Ramos (cell line): ENCODE data around the gene FSTL4.

ENCODE experiments used
- in situ Hi-C: fragments of 300-500 bp; cut with MboI; formaldehyde crosslinking; loops from one replicate; pipeline ENCODE4 v1.14.3; 2022; ENCODE audit warnings: low sequenced_read_pairs; ENCODE audit not compliant: unreplicated experiment

Gene FSTL4

DNA sequence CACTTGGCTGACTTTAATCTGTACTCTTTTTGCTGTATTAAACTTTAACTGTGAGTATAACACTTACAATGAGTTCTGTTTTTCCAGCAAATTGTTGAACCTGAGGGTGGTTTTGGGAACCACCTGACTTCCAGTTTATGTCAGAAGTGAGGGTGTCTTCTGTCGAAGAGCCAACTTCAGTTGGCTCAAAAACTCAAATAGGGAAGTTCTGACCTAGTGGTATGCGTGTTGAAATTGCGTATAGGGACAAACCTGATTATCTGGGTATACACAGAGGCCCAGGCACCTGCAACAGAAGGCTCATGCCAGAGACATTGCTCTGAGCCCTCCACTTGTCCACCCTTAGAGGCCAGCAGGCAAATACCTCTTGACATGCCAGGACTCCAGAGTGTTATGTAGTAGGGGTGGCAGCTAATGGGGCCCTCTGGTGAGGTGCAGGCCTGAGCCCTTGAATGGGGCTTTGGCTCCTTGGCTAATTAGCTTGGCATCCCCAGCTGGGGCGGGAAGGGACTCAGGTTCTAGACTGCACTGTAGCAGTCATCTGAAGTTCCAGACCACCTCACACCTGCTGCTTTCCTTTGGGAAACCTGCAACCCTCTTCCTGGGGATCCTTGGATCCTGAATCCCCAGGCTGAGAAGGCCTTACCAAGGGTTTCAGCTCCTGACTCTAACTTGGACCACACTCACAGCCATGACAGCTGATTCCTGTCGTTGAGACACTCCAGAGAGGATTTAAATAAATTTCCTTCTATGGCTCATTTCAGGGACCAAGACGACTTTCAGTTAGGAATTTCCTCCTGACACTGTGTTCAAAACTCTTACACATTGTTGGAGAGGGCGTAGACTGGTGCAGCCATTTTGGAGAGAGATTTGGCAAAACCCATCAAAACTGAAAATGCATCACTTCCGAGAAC is 370.9 kb downstream of the FSTL4 start:
- in situ Hi-C loops, result no loop called here

DNA sequence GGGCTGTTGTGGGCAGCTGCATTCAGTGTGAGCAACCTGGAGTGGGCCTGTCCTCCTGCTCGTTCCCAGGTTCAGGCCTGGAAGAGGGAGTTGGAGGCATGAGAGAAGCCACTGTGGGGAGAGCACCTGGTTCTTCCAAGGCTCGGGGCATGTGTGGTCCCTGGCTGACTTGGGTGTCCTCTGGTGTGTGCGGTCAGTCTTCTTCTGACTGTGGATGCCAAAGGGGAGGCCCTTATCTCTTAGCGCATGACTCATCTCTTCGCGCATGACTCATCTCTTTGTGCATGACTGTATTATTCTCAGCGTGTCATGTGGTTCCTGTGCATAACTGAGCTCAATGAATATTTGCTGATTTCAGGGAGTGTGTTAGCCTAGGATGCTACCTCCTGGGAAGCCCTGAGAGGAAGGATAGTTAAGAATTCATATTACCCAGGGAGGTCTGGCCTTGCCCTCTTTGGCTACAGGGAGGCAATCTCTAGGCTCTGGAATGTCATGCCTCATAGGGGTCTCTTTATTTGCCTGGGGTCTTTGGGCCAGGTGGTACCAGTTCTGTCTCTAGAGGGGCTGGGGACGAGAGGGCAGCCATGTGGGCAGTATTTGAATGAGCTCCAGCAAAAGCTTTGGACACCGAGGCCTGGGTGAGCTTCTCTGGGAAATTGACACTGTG is 371.8 kb downstream of the FSTL4 start:
- in situ Hi-C loops, result no loop called here

DNA sequence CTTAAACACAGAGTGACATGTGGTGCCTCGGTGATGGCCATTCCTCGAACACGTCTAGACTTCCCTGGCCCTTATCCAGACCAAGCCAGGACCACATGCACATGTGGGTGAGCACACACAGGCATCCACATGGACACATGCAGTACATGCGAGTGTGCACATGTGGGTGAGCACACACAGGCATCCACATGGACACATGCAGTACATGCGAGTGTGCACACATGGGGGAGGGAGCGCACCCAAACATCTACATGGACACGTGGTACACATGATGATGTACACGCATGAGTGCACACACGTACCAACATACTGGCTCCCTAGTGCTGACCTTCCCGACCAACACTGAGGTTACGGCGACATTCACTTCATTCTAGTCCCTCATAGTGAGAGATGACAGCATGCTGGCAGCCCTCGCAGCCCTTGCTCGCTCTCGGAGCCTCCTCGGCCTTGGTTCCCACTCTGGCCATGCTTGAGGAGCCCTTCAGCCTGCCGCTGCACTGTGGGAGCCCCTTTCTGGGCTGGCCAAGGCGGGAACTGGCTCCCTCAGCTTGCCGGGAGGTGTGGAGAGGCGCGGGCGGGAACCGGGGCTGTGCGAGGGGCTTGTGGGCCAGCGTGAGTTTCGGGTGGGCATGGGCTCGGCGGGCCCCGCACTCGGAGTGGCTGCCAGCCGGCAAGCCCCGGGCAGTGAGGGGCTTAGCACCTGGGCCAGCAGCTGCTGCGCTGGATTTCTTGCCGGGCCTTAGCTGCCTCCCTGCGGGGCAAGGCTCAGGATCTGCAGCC is 373.7 kb downstream of the FSTL4 start:
- in situ Hi-C loops, result no loop called here

DNA sequence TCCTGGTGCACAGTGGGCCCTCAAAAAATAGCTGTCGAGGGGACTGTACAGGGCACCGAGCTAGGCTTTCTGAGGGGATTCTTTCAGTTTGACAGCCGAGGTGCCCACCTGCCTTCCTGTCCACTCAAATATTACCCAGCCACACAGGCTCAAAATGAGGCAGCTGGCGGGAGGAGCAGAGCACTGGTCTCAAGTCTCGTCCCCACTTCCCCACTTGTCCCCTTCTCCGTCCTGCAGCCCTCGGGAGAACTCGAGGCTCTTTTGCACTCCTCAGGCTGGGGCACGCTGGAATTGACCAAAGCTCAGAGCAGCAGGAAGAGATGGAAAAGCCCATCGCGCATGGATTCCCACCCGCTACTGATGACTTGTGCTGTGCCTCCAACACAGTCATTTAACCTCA is 375.4 kb downstream of the FSTL4 start:
- in situ Hi-C loops, result no loop called here

DNA sequence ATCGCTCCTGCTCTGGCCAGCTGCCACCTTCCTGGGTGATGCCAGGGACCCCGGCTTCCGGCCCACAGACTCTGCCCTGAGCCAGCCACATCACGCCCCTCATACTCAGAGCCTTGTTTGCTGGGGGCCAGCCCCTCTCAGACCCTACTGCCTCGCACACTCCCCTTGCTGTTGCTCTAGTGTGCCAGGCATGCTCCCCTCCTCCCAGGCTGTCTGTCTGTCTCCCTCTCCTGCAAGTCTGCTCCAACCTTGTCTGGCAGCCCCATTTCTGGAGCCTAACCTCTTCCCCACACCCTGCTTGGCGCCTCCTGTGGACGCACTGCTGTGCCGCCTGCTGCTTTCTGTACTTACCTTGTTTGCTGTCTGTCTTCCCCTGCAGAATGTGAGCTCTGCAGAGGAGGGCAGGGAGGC is 375.8 kb downstream of the FSTL4 start:
- in situ Hi-C loops, result no loop called here

DNA sequence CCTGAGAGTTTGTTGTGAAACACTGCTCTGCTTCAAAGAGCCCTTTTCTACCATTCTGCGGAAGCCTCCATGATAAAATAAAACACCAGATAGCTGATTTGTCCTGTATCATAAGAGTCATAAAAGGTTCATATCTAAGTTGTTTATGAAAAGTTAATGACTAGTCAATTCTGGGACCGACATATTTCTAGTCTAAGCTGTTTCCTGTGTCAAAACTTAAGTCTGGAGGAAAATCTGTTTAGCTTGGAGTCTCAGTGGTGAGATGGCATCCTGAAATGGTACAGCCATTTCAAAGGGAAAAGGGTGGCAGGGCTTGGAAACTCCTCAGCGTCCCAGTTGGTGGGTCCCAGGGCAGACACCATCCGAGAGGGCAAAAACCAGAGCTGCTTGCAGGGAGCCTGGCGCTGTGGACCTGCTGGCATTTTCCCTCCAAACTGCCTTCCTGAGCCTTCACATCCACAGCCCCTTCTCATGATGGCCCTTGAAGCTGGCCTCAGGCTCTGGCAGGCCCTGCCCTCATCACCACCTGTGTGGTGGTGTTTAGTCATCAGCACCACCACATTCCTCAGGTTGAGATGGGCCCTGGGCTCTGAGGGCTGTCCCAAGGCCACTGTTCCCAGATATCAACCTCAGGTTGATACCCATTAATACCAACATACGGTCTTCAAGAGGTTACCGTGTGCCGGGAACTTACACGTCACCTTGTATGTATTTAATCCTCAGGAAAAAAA is 376.5 kb downstream of the FSTL4 start:
- in situ Hi-C loops, result no loop called here

DNA sequence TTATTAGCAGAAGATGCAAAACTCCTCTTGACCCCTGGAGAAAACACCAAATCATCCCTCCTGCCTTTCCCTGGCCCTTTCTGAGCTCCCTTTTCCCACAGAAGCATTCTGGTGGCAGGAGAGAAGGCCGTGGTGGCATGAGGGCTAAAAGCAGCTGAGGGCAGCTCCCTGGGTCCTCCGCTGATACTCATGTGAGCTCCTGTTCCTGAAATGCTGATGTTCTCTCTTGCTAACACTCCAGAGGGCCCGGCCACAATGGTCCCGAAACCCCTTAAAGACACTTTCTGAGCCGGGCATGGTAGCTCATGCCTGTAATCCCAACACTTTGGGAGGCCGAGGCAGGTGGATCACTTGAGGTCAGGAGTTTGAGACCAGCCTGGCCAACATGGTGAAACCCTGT is 377.4 kb downstream of the FSTL4 start:
- in situ Hi-C loops, result no loop called here

DNA sequence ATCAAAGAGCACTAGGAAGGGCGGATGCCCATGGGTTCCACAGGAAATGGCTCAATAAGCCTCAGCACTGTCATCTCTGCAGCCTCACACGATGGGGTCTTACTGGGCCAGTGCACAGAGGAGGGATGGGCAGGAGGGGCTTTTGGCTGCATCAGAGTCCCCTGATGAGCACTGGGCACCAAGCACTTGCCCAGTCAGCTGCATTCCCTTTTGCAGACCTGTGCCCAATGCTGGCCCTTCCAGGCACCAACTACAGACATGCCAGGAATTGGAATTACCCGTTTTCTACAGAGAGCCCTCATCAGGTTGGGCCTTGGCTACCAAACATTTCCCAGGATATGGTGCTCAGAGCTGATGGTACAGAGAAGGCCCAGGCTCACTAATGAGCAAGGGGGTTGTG is 378.1 kb downstream of the FSTL4 start:
- in situ Hi-C loops, result no loop called here

DNA sequence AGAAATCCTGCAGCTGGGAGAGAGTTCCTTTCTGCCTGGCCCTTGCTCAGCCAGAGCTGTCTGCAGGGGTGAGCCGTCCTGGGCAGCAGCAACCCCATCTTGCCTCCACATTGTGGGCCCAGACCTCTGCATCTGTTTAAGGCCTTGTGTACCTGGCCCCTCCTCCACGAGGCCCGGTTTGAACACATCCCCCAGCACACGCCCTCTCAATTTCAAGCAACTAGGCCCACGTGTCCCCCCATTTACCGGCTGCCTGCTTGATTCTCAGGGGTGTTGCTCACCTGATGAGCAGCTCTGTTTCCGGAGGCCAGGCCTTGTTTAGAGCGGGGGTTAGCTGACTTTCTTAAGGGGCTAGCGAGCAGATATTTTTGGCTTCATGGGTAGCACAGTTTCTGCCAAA is 378.7 kb downstream of the FSTL4 start:
- in situ Hi-C loops, result no loop called here

DNA sequence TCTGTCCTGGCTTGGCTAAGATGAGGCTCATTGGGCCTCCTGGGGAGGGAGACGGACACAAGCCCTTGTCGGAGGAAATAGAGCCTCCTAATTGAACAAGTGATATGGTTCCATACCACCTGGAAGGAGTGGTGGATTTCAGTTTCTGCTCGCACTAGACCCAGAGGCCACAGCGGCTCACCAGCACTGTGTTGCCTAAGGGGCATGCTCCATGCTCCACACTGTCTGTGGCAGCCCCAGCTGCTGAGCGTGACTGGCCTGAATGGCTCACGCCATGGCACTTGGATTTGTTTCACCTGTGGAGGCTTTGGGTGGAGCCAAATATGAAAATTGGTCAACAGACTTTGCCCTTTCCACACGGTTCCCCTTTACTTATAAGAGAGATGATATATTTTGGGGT is 379.4 kb downstream of the FSTL4 start:
- in situ Hi-C loops, result no loop called here

DNA sequence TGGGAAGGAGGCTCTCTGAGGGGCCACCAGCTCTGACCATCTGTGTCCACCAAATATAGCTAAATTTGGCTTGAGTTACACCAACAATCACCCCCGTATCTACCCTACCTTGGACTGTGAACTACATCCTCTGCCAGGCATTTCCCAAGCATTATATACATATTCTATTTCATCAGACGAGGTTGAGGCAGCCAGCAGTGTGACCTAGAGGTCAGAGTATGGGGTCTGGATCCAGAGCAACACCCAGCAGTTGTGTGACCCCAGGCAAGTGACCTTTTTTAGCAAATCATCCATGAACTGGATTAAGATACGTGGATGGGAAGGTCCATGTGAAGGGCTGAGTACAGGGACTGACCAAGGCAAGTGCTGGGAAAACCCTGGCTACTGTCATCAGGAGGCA is 379.9 kb downstream of the FSTL4 start:
- in situ Hi-C loops, result no loop called here

DNA sequence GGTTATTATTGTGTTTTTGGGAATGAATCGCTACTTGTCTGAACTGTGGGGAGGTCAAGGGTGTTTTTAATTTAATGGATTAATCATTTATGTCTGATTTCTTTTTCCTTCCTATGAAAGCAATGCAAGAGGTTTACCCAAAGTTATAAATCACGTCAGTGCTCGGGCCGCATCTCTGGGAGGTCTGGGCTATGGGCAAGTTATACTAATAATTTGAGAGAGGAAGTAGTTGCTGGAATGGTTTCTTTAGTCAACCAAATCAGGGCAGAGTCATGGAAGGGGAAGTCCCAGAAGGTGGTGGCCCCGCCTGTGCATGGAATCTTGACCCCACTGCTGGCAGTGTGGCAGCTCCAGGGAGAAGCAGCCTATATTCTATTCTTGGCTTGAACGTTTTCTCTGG is 380.3 kb downstream of the FSTL4 start:
- in situ Hi-C loops, result no loop called here

DNA sequence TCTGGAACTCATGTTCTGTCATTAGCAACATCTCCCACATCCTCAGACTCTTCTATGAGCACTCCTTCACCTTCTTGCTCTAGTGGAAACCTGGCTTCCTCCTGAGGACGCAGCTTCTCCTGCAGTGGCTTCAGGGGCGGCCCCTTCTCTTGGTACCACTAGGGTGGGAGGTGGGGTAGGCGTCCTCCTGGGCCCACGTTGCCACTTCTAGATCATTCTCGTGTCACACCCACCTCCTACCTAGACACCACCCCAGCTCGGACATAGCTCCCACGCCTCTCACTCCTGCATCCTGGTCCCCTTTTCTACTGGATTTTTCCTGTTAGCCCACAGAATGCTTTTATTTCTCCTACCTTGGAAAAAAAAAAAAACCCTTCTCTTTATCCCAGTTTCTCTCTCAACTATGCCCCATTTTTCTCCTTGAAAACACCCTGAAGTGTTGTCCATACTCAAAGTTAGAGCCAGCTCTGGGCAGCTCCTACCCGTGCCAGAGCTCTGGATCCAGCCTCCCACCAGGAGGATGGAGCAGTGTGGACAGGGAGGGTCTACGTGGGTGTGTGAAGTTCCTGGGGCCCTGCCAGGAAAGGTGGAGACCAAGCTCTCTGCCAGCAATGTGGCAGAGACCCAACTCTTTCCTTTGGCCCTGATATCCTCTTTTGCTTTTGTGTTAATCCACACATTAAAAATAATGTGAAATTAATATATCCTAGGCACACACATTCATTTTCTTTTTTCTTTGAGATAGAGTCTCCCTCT is 381.3 kb downstream of the FSTL4 start:
- in situ Hi-C loops, result no loop called here

DNA sequence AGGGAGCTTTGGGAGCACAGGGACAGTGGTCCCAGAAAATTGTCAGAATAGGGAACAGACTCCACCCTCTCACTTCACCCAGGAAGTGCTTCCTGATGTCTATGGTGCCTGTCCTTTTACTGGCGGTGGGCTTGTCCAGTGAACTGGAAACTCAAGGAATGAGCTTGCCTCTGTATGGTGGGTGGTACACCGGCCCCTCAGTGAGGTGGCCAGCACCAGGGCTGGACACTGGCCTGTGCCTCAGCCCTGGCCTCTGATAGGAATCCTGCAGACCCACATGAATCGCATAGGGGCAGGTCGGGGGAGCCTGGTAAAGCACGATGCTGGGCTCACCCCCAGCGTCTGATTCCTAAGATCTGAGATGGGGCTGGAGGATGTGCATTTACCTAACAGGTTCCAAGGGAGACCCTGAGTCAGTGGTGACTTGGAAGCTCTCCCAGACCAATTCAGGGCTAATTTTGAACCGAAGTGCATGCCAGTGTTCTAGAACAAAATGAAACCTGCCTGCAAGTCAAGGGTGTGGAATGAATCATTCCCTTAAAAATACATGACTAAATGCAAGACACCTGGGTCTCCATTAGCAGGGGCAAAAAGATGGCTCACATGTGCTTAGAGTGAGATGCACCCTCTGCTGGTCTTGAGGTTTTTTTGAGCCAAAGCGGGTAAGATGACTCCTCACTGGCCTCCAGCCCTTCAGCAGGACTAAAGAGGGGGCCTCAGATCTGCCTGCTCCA is 382.2 kb downstream of the FSTL4 start:
- in situ Hi-C loops, result no loop called here

DNA sequence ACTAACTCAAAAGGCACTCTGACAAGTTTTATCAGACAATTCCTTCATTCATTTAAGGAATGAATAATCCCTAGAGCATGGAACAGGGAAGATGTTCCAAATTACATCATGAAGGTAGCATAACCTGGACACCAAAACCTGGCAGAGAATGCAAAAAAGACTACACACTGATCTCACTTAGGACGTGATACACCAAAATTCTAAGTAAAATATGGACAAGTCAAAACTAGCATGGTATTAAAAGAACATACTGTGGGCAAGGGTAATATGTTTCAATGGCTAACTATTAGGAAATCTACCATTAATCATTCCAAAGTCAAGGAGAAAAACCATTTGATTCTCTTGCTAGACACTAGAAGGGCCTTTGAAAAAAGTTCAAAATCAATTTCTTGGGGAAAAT is 384.0 kb downstream of the FSTL4 start:
- in situ Hi-C loops, result no loop called here

DNA sequence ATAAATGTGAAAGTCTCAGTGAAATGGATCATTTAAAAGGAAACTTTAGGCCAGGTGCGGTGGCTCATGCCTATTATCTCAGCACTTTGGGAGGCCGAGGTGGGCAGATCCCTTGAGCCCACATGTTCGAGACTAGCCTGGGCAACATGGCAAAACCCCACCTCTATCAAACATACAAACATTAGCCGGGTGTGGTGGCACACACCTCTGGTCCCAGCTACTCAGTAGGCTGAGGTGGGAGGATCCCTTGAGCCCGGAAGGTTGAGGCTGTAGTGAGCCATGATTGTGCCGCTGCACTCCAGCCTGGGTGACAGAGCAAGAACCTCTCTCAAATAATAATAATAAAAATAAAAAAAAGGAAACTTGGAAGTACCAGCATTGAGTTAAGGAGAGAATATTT is 384.4 kb downstream of the FSTL4 start:
- in situ Hi-C loops, result no loop called here

DNA sequence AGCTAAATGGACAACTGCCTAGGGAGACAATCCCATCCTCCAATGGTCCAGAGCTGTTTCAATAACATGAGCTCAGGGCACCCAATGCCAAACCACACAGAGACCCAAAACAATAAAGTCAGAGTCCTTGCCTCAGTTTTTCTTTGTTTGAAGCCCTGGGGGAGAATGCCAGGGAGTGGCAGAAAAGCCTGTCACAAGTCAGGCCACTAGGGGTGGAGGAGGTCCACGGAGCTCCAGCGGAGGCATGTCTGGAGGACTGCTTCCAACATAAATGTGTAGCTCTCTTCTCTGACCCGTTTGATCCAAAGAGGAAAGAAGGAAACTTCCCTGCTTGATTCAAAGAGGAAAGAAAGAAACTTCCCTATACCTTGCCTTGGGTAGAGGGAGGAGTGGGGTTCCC is 385.3 kb downstream of the FSTL4 start:
- in situ Hi-C loops, result no loop called here

DNA sequence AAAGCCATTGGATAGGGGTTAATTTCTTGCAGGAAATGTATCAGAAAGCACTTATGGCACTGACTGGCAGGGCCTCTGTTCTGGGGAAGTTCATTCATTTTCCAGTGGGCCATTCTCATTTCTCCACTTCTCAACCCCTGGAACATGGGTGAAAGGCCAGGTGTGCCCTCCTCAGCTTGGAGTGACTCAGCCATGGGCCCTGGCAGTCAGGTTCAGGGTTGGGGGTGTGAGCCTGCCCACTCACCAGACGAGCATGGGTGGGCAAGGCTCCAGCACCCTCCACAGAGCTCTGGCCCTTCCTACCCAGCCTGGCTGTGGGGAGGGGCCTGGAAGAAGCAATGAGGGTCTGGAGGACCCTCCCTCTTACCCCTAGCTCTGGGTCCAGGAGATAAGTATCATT is 386.2 kb downstream of the FSTL4 start:
- in situ Hi-C loops, result no loop called here

DNA sequence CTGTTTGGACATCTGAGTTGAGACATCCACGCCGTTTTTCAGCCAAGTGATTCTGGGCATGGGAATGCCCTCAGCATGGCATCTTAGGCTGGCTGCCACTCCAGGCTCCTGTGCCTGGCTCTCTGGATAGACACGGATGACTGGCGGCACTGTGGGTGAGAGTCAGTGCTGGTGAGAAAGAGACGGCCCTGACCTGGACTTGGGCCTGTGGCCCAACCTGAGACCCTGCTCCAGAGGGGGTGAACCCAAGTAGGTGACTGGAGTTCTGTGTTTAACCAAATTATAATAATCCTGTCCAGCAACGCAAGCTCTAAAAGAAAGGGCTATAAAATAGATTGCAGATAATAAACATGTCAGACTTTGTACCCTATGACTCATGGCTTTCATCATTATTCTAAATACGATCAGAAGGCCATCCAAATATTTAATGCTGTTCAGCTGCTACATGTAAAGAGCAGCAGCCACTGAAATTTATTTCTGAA is 386.6 kb downstream of the FSTL4 start:
- in situ Hi-C loops, result no loop called here
